IPS DF 19.7 (cell line): Measurements from ENCODE around the gene SHC1.

ENCODE experiments used
- DNase-seq: peaks from one replicate; pipeline ENCODE4 v3.0.0-alpha.2; 2013; ENCODE audit warnings: low read depth, low spot score

SHC1 gene

DNA sequence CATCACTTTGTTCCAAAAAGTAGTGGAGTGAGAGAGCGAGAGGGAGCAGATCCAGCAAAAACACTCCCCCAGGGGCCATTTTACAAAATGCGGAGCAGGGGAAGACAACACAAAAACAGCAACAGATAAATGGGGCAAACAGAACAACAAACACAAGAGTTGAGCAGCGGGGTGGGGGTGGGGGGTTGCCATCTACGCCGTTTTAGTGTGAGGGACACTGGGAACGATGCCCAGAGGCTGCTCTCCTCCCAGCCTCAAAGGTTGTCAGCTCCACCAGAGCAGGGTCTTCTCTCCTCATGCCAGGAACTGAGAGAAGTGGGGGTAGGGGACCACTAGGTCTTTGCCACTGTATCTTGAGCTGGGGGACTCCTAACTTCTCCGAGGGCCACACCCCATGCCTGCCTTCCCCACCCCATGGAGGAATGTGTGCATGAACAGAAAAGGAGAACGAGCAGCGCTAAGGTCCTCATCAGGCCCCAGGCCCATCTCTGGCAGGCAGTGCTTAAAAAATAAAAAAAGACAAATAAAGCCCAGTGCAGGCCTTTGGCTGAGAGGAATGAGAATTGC is 13.4 kb downstream of the SHC1 start:
- no peak for DNase-seq

DNA sequence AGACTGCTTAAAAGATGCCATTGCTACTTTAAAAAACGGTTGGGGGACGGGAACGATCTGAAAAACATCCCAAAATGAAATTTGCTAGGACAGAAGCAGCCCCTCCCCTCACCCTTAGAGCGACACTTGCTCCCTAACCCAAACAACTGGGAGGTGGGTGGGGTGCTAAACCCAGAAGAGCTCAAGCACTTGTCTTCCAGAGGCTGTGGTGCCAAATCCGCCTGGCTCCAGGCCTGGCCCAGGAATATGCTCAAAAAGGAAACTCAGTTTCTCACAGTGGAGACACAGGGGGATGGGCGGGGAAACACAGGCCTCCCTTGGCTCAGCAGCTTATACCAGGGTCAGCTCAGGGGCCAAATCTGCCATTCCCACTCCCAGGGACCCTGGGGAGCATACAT is 14.0 kb downstream of the SHC1 start:
- no peak for DNase-seq

DNA sequence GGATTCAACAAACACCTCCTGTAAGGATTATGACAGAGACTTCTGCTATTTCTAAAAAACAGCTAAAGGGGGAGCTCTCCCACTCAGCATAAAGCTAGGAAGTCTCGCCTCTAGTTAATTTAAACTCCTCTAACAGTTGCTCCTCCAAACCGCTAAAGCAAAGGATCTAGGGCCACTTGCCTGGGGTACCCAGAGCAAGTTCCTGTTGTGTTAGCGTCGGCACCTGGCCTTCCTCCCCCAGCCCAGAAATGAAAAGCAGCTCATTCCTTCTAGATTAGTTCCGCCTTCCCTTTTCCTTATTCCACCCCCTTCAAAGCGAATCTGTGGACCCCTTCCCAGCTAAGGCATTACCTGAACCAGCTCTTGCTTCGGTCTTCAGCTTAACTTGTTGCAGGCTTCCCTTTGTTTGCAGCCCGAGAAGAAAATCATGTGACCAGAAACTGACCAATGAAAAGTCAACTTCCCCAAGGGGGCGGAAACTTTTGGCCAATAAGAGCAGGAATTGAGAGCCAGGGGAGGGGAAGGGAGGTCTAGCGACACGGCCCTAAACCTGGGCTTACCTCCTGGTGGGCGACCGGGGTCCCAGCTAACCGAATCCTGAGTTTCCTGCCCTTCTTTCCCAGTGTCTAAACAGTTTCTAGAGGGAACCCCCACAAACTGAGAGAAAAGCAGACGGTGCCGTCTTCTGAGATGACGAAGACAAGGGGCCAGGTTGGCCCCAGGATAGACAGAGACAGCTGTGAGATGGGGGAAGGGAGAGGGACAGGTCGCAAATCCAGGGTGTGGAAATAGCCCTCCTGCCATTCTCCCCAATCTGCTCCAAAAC is 14.6 kb downstream of the SHC1 start, which contains the start of gene PBXIP1:
PBXIP1 (minus strand) TSS at position 382 of the 826 bp plus-strand sequence. CDS start 2,378 bp downstream, outside the sequence.
- DNase-seq = no peak

DNA sequence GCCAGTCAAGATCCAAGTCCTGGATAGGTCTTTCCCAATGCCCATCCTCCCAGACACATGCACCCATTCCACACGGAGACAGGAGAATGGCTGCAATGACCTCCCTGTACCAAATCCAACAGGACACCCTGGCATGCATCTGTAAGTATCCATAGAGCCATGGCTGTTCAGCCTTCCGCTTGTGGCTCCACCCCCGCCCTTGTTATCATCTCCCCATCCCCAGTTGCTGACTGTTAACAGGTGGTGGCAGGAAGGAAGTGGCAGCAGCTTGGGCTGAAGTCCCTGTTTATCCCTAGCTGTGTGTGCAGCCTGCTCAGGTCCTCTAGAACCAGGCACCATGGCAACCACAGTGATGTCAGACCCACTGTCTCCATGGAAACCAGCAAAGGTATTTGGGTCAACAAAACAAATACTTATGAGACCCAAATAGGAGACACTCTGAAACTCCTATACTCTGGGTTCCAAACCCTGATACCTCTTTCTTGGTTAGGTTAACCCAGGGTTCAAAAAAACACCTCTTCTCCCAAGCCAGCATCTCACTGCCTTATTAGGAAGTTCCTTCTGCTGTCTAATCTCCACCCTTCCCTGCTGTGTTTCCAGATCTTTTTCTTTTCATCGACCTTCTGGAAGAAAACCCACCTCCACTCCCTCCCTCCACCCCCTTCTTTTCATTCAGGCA is 15.4 kb downstream of the SHC1 start:
- DNase-seq = no peak

DNA sequence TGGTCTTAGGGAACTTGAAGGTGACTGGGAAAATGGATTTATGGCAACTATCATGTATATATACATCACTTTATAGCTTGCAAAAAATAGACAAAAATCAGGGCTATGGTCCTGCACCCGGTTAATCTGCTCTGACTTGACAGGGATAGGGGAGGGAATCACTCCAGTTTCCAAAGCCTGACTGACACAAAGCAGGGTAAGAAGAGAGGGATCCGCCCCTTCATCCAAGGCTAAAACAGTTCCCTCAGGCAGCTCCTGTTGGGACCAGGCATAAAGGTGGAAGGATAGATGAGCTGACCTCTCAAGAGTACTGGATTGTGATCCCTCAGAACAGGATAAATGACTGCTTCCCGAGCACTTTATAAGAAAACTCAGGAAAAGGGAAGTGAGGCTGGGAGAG is 16.0 kb downstream of the SHC1 start:
- DNase-seq = no peak

DNA sequence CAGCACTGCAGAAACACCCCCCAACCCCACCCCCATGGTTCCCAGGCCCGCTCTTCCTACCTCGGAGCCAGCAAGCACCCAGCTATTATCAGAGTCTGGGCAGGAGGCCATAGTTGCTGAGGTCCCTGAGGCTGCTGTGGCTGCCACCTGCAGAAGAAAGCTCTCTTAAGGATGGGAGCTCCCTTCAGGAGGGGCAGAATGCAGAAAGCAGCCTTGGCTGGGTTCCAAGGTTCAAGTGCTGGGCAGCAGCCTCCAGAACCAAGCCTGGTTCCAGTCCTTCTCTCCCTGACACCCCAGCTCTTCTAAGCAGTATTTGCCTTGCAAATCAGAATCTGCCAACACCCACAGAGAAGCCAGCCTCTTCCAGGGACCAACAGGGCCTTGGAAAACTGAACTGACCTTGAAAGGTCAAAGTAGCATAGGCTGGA is 16.9 kb downstream of the SHC1 start:
- DNase-seq = no peak

DNA sequence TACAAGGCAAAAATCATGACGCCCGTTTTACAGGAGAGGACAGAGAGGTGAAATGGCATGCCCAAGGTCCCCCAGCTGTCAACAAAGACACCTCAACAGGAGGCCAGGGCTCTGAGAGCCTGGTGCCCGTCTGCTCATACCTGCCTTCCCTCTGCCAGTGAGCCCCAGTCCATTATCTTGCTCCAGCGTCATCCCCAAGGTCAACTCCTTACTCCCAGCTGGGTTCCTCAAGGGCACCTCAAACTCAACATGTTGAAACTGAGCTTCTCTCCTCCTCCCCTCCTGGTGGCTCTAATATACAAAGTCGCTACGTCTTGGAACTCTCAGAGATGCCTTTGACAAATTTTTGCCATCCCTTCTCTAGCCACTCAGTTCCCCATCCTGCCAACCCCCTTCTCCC is 17.9 kb downstream of the SHC1 start:
- no peak for DNase-seq

DNA sequence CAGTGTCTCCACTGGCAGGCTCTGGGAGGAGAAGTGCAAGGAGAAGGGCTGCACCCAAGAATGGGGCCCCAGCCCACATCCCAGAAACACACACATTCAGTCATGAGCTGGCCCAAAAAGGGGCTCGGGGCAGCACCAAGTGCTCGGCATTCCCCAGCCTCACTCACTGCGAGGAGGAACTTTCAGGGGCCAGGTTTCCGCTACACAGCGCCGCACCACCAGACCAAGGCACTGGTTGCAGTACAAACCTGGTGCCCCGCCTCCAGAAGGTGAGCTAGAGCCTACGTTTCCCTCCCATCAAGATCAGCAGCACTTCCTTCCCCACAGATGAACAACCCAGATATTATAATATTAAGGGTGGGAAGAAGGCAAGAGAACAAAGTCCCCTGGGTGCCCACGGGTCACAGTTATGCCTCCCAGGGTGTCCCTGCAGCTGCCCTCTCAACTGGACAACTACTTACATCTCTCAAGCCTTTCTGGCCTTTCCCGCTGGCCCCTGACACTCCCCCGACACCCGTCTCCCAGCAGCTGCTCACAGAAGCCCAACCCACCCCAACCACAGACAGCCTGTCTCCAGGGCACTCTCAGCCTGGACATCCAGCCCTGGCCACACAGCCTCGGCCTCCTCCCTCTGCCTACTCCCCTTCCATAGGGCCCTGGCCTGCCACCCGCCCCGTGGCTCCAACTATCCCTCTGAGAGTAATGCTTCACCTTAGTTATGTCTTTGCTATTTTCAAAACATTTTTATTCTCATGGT is 18.5 kb downstream of the SHC1 start:
- DNase-seq = no peak

DNA sequence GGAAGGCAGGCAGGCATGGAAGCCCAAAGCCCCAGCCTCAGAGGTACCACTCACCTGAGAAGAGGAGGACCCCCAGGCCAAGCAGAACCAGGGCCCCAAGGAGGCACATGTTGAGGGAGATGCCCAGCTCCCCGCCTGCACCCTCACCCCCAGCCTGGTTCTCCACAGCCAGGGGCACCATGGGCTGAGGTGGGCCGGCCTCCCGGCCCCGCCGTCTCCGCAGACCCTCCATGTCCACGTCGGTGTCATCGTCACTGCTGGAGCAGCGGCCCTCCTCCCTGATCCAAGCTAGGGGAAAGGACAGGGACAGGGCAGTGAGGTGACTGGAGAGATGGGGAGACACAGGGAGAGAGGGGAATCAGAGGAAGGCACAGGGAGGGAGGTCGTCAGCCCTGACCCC is 22.5 kb downstream of the SHC1 start:
- no peak for DNase-seq

DNA sequence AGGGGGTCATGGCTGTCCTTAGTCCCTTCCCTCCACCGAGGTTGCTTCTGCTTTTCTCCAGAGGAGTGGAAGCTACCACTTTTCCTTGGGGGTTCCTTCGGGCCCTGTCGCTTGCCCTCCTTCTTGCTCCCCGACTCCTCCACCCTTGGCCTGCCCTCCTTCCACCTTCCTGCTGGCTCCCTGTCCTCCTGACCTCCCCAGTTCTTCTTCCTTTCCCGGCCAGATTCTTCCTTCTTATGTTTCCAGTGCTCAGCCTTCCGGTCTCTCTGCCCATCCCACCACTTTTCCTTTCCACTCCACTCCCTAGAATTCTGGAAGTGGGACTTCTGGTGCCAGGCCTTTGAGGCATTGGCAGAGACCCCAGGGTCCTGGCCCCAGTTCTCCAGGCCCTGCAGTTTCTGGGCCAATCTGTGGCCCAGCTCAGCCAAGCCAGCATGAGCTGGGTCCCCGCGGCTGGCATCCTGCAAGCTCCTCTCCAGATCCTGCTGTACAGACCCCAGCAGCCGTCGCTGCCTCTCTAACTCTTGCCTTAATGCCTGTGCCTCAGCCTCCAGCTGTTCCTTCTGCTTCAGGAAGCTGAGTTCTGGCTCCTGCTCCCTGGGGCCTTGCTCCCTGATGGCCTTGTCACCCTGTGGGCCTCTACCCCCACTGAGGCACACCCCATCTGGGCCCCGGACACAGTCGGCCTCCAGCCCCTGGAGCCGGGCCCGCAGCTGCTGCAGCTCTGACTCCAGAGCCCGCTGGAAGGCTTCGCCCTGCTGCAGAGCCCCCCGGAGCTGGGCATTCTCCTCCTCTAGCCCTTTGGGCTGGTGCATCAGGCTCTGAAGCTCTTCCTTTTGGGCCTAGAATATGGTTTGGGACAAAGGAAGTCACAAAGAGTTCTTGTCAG is 24.3 kb downstream of the SHC1 start:
- DNase-seq = no peak

DNA sequence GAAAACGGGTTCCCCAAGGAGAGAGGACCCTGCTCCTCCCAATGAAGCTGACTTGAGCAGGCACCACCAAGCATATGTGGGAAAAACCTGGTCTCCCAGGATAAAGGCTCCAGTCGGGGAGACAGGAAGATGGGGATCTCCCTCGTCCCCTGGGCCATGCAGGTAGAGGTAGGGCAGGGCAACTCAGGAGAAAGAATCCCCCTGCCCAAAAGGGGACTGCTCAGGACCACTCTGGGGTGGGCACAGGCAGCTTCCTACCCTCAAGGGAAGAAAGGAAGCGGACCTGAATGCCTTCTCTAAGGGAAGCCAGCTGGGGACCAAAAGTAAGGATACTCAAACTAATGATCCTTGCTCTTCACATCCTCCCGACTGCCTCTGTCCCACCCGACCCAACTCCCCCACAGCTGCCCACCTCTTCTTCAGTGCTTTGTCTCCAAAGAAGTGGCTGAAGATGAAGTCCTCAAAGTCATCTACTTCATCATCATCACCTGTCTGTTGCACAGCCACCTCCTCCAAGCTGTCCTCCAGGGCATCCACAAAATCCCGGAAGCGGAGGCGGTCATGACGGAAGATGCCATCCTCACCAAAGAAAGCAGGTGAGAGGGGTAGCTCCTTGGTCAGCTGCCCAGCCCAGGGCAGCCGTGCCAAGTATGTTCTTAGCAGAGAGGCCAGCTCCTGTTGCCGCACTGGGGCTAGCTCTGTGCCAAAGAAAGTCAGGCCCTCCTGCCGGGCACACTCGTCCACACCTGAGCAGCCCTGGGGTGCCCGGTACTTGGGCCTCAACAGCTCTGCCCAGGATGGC is 25.2 kb downstream of the SHC1 start:
- no peak for DNase-seq

DNA sequence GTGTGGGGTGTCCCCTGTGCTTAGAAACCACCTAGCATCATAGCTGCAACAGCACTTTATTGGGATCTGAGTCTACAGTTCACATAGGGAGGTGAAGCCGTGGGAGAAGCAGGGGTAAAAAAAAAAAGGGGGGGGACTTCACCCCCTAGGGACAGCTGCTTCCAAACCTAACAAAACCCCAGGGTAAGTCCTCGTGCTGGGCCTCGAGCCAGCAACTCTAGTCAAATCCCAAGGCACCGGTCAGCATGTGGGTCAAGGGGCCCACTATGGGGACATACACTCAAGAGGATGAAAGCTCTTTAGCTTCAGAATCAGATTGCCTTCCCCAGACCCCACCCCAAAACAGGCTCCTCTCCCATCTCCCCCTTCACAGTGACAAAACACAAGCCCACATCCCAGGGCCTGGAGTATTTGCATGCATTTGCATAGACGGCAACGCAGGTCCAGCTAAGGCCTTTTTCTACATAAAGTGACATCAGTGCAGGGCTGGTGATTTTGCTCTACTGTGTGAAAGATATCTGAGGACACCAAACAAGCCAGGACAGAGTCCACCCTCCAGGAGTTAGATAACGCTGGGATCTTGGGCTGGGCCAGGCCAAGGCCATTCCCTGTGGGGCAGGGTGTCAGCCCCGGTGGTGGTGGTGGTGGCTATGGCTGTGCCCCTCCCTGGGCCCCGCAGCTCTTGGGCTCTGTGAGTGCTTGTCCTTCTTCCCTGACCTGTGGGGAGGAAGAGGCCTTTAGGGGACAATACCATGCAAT is 26.0 kb downstream of the SHC1 start:
- no peak for DNase-seq

DNA sequence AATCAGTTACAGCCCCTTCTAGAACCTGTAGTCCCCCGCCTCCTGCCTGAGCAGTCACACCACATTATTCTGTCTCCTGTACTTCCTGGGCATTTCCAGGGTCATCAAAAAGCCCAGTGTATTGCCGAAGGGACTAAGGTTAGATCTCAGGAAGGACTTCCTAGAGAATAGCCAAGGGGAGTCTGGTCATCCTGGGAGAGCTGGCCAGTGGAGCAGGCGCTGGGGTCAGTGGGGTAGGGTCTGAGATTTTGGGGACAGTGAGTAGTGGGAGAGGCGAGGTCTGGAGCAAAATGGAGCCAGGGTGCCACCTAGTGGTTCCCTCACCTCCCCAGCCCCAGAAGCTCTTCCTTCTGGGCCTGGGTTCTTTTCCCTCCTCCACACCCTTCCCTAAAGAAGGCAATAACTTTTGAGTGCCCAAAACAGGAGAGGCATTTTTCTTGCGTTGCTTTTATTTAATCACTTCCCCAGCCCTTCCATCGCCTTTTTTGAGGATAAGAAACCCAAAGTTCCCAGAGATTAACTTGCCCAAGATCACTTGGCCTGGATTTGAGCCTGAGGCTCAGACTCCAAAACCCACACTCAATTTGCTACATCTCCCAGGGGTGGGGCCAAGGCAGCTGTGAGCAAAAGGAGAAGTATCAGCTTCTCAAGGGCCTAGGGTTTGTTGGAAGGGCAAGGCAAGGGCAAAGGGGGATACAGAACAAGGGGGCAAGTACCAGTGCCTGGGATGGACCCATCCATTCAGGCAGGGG is 26.7 kb downstream of the SHC1 start:
- no peak for DNase-seq

DNA sequence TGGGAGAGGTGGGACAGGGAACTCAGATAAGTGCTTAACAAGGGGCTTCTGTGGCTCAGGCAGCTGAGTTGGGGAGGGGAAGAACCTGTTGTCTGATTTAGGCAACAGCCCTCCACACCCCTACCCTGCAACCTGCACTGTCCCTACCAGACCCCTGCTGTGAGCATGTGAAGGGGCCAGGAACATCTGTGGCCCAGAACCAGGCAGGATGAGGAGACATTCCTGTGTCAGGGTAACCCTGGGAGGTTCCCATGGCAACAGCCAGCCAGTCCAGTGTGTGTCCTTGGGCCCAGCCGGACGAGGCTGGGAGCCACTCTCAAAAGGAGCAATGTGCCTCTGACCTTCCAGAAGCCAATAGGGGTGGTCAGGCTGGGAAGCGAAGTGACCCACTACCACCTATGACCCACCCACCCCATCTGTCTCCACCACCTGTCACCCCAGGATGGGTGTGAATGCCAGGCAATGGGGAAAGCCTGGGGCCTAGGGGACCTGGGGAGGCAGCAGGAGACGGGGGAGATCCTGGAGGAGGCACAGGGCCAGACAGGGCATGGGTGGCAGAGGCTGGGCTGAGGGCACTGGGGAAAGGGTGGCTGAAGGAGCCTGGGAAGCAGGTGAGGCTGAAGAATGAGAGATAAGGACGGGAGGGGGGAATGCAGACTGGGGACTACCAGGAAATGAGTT is 29.1 kb downstream of the SHC1 start:
- DNase-seq = no peak

DNA sequence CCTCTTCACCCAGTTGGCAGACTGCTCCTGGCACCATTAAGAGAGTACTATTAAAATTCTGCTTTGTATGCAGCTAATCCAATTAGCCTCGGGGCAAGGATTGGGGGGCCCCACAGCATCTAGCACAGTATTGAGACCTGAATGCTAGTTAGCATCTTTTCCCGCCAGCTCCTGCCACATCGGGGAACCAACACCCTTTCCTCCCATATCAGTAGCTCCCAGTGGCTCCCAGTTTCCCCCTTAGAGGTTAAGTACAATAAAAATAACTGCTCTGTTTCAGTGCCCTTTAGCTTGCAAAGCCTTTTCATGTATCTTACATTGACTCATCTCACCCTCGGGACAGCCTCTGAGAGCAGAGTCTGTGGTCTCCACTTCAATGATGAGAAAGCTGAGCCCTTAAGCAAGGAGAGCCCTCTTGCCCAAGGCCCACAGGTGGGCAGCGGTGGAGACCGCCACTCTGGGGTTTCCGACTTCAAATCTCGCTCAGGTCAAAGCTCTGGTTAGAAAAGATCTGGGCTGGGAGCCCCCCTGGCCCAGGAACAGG is 29.8 kb downstream of the SHC1 start:
- no peak for DNase-seq

DNA sequence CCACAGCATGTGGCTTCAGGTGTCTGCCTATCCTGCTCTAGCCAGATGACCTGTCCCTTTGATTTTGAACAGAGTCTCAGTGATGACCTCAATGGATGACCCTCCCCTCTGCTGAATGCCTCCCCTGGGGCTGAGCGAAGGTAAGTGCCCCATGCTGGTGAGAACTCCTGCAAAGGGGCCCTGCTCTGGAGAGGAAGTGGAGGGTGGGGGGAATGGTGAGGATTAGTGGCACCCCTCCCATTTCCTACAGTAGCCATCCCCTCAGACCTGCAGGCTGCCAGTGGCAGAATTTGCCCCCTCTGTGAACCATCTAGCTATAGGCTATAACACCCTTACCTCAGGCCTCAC is 30.4 kb downstream of the SHC1 start:
- no peak for DNase-seq

DNA sequence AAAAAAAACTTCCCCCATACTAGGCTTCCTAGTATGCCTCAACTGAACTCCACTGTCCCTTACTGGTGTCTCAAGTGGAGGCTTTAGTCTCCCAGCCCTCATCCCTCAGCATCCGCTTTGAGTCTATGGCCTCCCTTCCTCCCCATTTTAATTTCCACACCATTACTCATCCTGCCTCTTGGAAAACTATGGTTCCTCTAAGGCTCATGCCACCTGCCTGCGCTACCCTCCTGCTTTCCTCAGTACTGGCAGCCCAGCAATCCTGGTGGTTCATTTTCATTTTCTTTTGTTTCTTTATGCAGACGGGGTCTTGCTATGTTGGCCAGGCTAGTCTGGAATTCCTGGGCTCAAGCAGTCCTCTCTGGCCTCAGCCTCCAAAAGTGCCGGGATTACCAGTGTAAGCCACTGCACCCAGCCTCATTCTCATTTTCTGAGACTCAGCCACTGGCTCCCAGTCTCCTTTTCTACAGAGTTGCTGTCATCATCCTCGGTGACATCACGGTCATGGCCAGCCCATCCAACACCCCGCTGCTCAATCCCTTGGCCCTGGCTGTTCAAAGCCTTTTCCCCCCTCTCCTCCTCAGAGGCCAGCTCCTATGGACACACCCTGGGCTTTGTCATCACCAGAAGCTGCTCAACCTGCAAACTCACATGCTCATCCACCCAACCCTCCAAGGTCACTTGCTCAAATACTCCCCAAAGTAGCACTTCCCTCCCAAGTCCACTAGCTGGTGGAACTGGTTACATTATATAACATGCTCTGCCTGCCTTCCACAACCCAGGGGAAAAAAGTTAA is 31.7 kb downstream of the SHC1 start:
- DNase-seq = no peak
